ELR (cell line): ENCODE measurements around the gene CACNA1H.
"Not testable (repeated sequence)": the region's sequence is repeated elsewhere in the genome, so short reads cannot be mapped to it uniquely, and the experiment has no call there.

ENCODE experiments used
- DNase-seq: peaks from one replicate; pipeline ENCODE4 v3.0.0-alpha.2; 2015; ENCODE audit warnings: low read depth

The CACNA1H gene

DNA sequence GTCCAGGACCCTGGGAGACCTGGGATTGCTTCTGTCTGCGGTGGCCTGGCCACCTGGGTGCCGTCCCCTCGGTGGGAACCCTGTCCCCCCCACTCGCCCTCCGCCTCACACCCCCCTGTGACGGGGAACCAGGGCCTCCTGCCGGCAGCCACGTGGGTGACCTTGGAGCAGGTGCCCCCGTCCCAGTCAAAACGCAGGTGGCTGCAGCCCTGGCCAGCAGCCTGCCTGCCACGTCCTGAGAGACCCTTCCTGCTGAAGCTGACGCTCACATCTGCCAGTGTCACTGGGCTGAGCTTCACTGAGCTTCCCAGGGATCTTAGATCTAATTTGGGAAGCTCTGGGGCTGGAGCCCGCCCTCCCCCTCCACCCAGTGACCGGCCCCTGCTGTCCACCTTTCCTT lies 73.8 kb downstream of the CACNA1H start:
- not testable (repeated sequence) for DNase-seq

- DNase-seq = not testable (repeated sequence)
These were observed 75.3 kb downstream of the CACNA1H start for GRCh38 chr16:1228227-1228626.

DNA sequence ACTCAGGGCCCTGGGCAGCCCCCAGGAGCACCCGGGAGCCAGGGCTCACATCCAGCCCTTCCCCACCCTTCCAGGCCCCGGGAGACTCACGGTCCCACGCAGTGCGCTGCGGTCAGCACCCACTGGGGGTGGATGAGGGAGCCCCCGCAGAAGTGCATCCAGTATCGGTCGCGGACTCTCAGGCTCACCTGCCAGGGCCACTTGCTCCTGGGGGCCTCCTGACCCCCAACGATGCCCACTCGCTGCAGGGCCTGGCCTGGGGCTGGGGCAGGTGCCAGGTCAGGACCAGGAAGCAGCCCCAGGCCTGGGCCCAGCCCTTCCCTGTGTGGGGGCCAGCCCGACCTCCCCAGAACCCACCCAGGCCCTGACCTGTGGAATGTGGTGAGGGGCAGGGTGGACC lies 76.6 kb downstream of the CACNA1H start:
- DNase-seq = not testable (repeated sequence)

GRCh38 chr16:1230084-1230470 lies 77.2 kb downstream of the CACNA1H start, which contains the start of gene TPSB2:
Gene TPSB2, minus strand, starts transcription at chr16:1230184. Its CDS starts 233 bp downstream, at chr16:1229951.
- DNase-seq = not testable (repeated sequence)

- not testable (repeated sequence) for DNase-seq
These were observed 77.7 kb downstream of the CACNA1H start for GRCh38 chr16:1230471-1231212.

GRCh38 chr16:1231301-1231700 lies 78.4 kb downstream of the CACNA1H start:
- DNase-seq = not testable (repeated sequence)

GRCh38 chr16:1232049-1232748 lies 79.3 kb downstream of the CACNA1H start:
- DNase-seq = not testable (repeated sequence)

DNA sequence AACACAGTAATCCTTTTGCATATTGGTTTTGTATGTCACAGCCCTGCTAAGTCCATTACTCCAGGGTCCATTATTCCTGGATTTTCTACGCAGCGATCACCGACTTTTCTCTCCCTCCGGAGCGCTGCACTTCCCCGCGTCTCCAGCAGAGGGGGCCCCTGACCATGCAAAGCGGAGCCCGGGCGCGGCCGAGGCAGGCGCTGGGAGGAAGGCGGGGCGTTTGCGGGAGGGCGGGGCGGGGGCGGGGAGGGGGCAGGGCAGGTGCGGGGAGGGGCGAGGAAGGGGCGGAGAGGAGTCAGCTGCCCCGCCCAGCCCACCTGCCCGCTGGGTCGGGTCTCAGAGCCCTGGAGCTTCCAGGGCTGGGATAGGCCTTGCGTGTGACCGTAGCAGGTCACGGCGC lies 83.8 kb downstream of the CACNA1H start:
- not testable (repeated sequence) for DNase-seq

GRCh38 chr16:1237990-1238389 lies 85.1 kb downstream of the CACNA1H start:
- DNase-seq = no peak

GRCh38 chr16:1238909-1239308 lies 86.0 kb downstream of the CACNA1H start:
- DNase-seq = not testable (repeated sequence)

- not testable (repeated sequence) for DNase-seq
These were observed 86.7 kb downstream of the CACNA1H start for GRCh38 chr16:1239575-1239974.

- not testable (repeated sequence) for DNase-seq
These were observed 87.5 kb downstream of the CACNA1H start, which contains the start of gene TPSAB1 for GRCh38 chr16:1240436-1240835. Gene TPSAB1, plus strand, starts transcription at chr16:1240705. Its CDS starts 234 bp downstream, at chr16:1240939.

GRCh38 chr16:1241081-1241480 lies 88.2 kb downstream of the CACNA1H start:
- DNase-seq = not testable (repeated sequence)

- DNase-seq = not testable (repeated sequence)
These were observed 90.5 kb downstream of the CACNA1H start for GRCh38 chr16:1243363-1243762.

DNA sequence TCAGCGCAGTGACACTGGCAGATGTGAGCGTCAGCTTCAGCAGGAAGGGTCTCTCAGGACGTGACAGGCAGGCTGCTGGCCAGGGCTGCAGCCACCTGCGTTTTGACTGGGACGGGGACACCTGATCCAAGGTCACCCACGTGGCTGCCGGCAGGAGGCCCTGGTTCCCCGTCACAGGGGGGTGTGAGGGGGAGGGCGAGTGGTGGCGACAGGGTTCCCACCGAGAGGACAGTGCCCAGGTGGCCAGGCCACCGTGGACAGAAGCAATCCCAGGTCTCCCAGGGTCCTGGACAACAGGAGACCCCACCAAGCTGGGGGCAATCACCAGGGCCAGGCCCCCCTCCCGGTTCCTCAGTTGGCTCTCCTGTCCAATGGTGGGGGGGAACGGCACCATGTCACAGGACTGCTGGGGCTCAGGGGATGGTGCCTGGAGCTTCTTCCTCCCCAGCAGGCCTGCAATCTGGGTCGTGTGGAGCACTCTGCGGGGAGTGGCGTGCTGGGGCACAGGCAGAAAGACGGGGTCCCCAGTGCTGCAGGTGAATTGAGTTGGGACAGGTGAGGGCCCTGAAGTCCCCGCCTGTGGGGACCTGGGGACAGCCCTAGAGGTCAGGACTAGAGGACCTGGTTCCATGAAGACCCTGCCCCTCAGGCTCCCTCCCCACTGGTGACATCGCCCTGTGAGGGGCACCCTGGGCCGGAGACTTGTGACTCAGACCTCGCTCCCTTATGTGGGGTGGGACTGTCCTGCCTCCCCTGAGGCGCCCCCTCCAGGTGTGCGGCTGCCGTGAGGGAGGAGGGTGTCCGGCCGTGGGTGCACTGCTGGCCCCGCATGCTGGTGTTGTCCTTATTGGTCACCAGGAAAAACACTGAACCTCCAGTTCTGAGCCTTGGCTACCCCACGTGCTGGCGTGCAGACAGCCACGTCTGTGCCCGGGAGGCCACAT lies 91.3 kb downstream of the CACNA1H start:
- DNase-seq = not testable (repeated sequence)

DNA sequence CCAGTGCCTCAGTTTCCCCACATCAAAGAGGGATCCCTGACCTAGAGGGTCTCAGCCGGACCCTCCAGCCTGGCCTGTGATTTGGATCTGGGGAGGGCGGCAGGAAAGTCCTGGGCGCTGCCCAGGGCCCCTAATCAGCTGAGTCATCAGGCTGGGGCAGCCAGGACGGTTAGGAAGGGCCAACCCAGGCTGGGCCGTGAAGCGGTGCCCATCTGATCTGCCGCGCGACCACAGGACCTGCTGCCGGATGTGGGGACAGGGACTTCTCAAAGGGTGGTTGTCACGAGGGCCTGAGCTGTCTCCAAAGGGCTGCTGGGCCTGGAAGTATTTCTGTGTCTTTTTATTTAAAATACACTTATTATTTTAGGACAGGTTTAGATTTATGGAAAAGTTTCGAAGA lies 92.0 kb downstream of the CACNA1H start:
- no peak for DNase-seq

GRCh38 chr16:1245452-1246020 lies 92.6 kb downstream of the CACNA1H start:
- DNase-seq = no peak

DNA sequence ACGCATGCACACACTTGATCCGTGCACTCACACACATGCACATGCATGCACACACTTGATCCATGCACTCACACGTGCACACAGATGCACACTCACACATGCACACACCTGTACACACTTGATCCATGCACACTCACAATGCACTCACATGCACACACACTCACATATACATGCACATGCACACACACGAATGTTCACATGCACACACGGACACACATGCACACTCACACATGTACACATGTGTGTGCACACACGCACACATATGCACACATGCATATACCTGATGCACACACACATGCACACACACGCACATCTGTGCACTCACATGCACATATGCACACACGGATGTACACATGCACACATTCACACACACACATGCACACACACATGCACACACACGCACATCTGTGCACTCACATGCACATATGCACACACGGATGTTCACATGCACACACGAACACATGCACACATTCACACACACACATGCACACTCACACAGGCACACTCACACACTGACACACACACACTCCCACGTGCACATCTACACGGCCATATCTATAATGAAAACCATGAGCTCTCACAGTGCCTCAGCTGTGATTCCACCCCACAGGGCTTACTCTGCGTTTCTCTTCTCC lies 95.1 kb downstream of the CACNA1H start:
- not testable (repeated sequence) for DNase-seq

DNA sequence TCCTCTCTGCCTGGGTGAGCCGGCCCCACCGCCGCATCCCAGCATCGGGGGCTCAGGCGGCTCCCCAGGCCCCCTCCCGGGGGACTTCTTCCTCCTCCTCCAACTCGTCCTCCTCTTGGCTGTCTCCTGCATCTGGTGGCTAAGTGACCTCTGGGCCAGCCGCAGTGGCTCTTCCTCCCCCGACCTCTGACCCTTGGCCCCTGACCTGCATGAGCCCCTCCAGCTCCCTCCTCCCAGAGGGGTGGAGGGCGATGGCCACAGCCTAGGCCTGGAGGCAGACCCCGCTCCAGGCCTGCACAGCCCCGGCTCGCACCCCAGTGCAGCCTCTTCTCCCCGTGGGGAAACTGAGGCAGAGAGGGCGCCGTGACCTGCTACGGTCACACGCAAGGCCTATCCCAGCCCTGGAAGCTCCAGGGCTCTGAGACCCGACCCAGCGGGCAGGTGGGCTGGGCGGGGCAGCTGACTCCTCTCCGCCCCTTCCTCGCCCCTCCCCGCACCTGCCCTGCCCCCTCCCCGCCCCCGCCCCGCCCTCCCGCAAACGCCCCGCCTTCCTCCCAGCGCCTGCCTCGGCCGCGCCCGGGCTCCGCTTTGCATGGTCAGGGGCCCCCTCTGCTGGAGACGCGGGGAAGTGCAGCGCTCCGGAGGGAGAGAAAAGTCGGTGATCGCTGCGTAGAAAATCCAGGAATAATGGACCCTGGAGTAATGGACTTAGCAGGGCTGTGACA lies 96.3 kb downstream of the CACNA1H start:
- DNase-seq = not testable (repeated sequence)

- not testable (repeated sequence) for DNase-seq
These were observed 100.9 kb downstream of the CACNA1H start for GRCh38 chr16:1253701-1254364.
